OCI-LY7 (cell line): Measurements from ENCODE around the gene AOPEP.

ENCODE experiments used
- EZH2phosphoT487 ChIP-seq: fragments of 200-600 bp; sonication (generic); IDR thresholded peaks from 2 replicates; pipeline ENCODE4 v1.6.1; 2018; ENCODE audit warnings: low read depth, borderline replicate concordance, mild to moderate bottlenecking, mixed run types, antibody characterized with exemption, low read length, moderate library complexity, mixed read lengths
- TF ChIP-seq, protein P1 (sequence below): fragments of 200-600 bp; sonication (generic); conservative IDR thresholded peaks from 2 replicates; pipeline ENCODE4 v1.5.1; 2014; ENCODE audit warnings: mild to moderate bottlenecking, antibody characterized with exemption, low read length, moderate library complexity, mixed read lengths

GRCh38 chr9:95102572-95102971, 376.1 kb downstream of the AOPEP start:
- no peak for TF ChIP-seq EZH2phosphoT487
- TF ChIP-seq, protein P1, sequence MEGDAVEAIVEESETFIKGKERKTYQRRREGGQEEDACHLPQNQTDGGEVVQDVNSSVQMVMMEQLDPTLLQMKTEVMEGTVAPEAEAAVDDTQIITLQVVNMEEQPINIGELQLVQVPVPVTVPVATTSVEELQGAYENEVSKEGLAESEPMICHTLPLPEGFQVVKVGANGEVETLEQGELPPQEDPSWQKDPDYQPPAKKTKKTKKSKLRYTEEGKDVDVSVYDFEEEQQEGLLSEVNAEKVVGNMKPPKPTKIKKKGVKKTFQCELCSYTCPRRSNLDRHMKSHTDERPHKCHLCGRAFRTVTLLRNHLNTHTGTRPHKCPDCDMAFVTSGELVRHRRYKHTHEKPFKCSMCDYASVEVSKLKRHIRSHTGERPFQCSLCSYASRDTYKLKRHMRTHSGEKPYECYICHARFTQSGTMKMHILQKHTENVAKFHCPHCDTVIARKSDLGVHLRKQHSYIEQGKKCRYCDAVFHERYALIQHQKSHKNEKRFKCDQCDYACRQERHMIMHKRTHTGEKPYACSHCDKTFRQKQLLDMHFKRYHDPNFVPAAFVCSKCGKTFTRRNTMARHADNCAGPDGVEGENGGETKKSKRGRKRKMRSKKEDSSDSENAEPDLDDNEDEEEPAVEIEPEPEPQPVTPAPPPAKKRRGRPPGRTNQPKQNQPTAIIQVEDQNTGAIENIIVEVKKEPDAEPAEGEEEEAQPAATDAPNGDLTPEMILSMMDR = no peak
